Neural progenitor cell (in vitro differentiated cells): ENCODE results near the gene DET1.

ENCODE experiments used
- CTCF ChIP-seq: fragments of 200-600 bp; sonication (generic); IDR thresholded peaks from 2 replicates; pipeline ENCODE4 v1.5.1; 2017; ENCODE audit warnings: antibody characterized with exemption, mild to moderate bottlenecking
- EZH2 ChIP-seq: fragments of 200-600 bp; sonication (generic); IDR thresholded peaks from 2 replicates; pipeline ENCODE4 v1.6.1; 2017; ENCODE audit warnings: antibody characterized with exemption, mild to moderate bottlenecking, moderate library complexity
- EZH2phosphoT487 ChIP-seq: fragments of 200-600 bp; sonication (generic); IDR thresholded peaks from 2 replicates; pipeline ENCODE4 v1.6.1; 2017; ENCODE audit warnings: antibody characterized with exemption

GRCh38 chr15:88591384-88591783 lies 44.9 kb upstream of the DET1 start:
- TF ChIP-seq CTCF (no peak), EZH2 (no peak), EZH2phosphoT487 (no peak)
